Sigmoid colon (tissue), 7 donors: ENCODE results near the gene HOXB5. TPM values are rescaled to one million over a fixed set of nuclear protein-coding genes. Genes with fewer than 3 reads are reported as not detected.

Experiments used
- DNase-seq: peaks from one replicate; pipeline ENCODE4 v3.0.0-alpha.2; 2019
- H3K27ac ChIP-seq, 4 donors: fragments of 200-600 bp; sonication (generic); one replicate each; pipeline ENCODE4 v1.5.1; 2016 to 2019; ENCODE audit warnings: mild to moderate bottlenecking in 1 of 4
- H3K27me3 ChIP-seq, 3 donors: fragments of 200-600 bp; sonication (generic); one replicate each; pipeline ENCODE4 v1.5.1; 2019; ENCODE audit warnings: mild to moderate bottlenecking in 1 of 3
- H3K36me3 ChIP-seq, 4 donors: fragments of 200-600 bp; sonication (generic); one replicate each; pipeline ENCODE4 v1.5.1; 2016 to 2019
- H3K4me1 ChIP-seq, 4 donors: fragments of 200-600 bp; sonication (generic); one replicate each; pipeline ENCODE4 v1.5.1; 2017 to 2019
- H3K4me3 ChIP-seq, 4 donors: fragments of 200-600 bp; sonication (generic); one replicate each; pipeline ENCODE4 v1.5.1; 2017 to 2019; ENCODE audit warnings: mild to moderate bottlenecking in 2 of 4, moderate library complexity in 1 of 4
- H3K9me3 ChIP-seq, 4 donors: fragments of 200-600 bp in 3 of 4; sonication (generic) in 3 of 4; one replicate each; pipeline versions ENCODE4 v1.5.1 to v1.6.1; 2013 to 2019
- CTCF ChIP-seq, 4 experiments: fragments of 450-650 bp in 3 of 4; fragments of 200-600 bp in 1 of 4; IDR thresholded peaks; one replicate each; pipeline ENCODE4 v1.5.1; 2016 to 2019; ENCODE audit warnings: antibody characterized with exemption in 4 of 4, mild to moderate bottlenecking in 3 of 4, moderate library complexity in 2 of 4
- EP300 ChIP-seq, 4 donors: sonication (generic); formaldehyde crosslinking; IDR thresholded peaks; one replicate each; pipeline ENCODE4 v1.6.1; 2017; ENCODE audit warnings: antibody characterized with exemption in 4 of 4
- POLR2A ChIP-seq, 2 donors: fragments of 450-650 bp; IDR thresholded peaks; one replicate each; pipeline ENCODE4 v1.6.1; 2016; ENCODE audit warnings: antibody characterized with exemption in 2 of 2, mild to moderate bottlenecking in 2 of 2, moderate library complexity in 2 of 2
- POLR2AphosphoS5 ChIP-seq, 4 donors: sonication (generic); formaldehyde crosslinking; IDR thresholded peaks; one replicate each; pipeline ENCODE4 v1.6.1; 2017; ENCODE audit warnings: antibody characterized with exemption in 4 of 4
- WGBS, 2 donors: extraction: QIAGEN DNeasy Blood & Tissue Kit; methylation state at CpG; one replicate each; pipeline ENCODE4 v1.1.7; 2013; 5-methylcytosine and 5-hydroxymethylcytosine counted together
- intact Hi-C: fragments of 100-400 bp; cut with DNase I; formaldehyde crosslinking; loops from one replicate; pipeline ENCODE4 v1.15.1; 2023
- polyA plus RNA-seq, 3 donors: library from polyadenylated mRNA; stranded (reverse); fragments of 200-250 nt; gene quantifications; one replicate each; pipeline ENCODE4 v1.2.3, GENCODE V29; 2013
- total RNA-seq, 4 donors: library from RNA; depleted of rRNA; stranded (reverse); fragments of >200 nt; gene quantifications; one replicate each; pipeline ENCODE4 v1.1.0, GENCODE V29; 2016
- donor health status: healthy with polysubstance abuse.
- donor health status: Bipolar disorder and iron deficiency.
- donor health status: healthy.

HOXB5 gene
- total and polyA plus RNA-seq, 7 donors, result 1.5 to 13.9 (median 2.5) TPM

- Histone ChIP-seq H3K9me3 (no peaks in the 10 kb centered on the region), H3K36me3 (no peaks in the 10 kb centered on the region), H3K4me3 (peak overlapping the region in 2 of 4 donors; percentile 65 to 70), H3K4me1 (peaks cover 0 to 93% (median 82%) of the 10 kb centered on the region in 4 donors), H3K27ac (peak overlapping the region in 3 of 4 donors; percentile 76 to 99 (median 95)), H3K27me3 (peaks cover 0 to 11% (median 0%) of the 10 kb centered on the region in 3 donors)
- DNase-seq, result no peak
- intact Hi-C loops, result no loop called here
- no peak for TF ChIP-seq POLR2A (IDR thresholded peaks at IDR 0.05)
- no peak for TF ChIP-seq POLR2AphosphoS5 (IDR thresholded peaks at IDR 0.05)
- no peak for TF ChIP-seq CTCF (IDR thresholded peaks at IDR 0.05)
- TF ChIP-seq EP300 (IDR thresholded peaks at IDR 0.05), result no peak
- WGBS, 2 donors, result 30 to 52% methylated on average over 7 of the region's 7 CpGs
Observed at GRCh38 chr17:48598736-48599135, 5.2 kb upstream of the HOXB5 start.

- Histone ChIP-seq H3K27ac (peak overlapping the region; percentile 23 to 99 (median 86)), H3K4me1 (peaks cover 0 to 90% (median 81%) of the 10 kb centered on the region in 4 donors), H3K36me3 (no peaks in the 10 kb centered on the region), H3K4me3 (peak overlapping the region; percentile 50 to 70 (median 60)), H3K9me3 (no peaks in the 10 kb centered on the region), H3K27me3 (peaks cover 0 to 11% (median 0%) of the 10 kb centered on the region in 3 donors)
- TF ChIP-seq POLR2AphosphoS5 (IDR thresholded peaks at IDR 0.05), result peak; percentile 64 to 84 (median 68)
- TF ChIP-seq CTCF (IDR thresholded peaks at IDR 0.05), result no peak
- TF ChIP-seq POLR2A (IDR thresholded peaks at IDR 0.05), result peak; percentile 36 to 73
- intact Hi-C loops, result no loop called here
- peak; percentile 93 for DNase-seq
- WGBS, 2 donors, result 1 to 2% methylated on average over 68 of the region's 68 CpGs
Observed at GRCh38 chr17:48597778-48598631, 4.4 kb upstream of the HOXB5 start.

GRCh38 chr17:48597528-48597777 lies 3.9 kb upstream of the HOXB5 start:
- DNase-seq, result no peak
- intact Hi-C loops, result no loop called here
- H3K4me3 ChIP-seq, result peak overlapping the region; percentile 50 to 70 (median 60)
- peaks cover 0 to 88% (median 77%) of the 10 kb centered on the region in 4 donors for H3K4me1 ChIP-seq
- no peak for TF ChIP-seq CTCF (IDR thresholded peaks at IDR 0.05)
- TF ChIP-seq POLR2AphosphoS5 (IDR thresholded peaks at IDR 0.05), result no peak
- no peak for TF ChIP-seq EP300 (IDR thresholded peaks at IDR 0.05)
- no peak for TF ChIP-seq POLR2A (IDR thresholded peaks at IDR 0.05)
- H3K27me3 ChIP-seq, result peaks cover 0 to 11% (median 0%) of the 10 kb centered on the region in 3 donors
- 10 to 28% methylated on average over 16 of the region's 16 CpGs for WGBS, 2 donors
- H3K27ac ChIP-seq, result peak overlapping the region; percentile 23 to 99 (median 86)
- no peaks in the 10 kb centered on the region for H3K9me3 ChIP-seq
- H3K36me3 ChIP-seq, result no peaks in the 10 kb centered on the region

GRCh38 chr17:48596735-48597527 lies 3.4 kb upstream of the HOXB5 start:
- peaks cover 0 to 84% (median 72%) of the 10 kb centered on the region in 4 donors for H3K4me1 ChIP-seq
- peak overlapping the region in 3 of 4 donors; percentile 76 to 99 (median 95) for H3K27ac ChIP-seq
- 31 to 71% methylated on average over 26 of the region's 26 CpGs for WGBS, 2 donors
- intact Hi-C loops, result loop anchor here (1.0 kb wide), 1 partner anchor 261 kb away; no protein-coding TSS in a partner anchor
- peaks cover 0 to 11% (median 0%) of the 10 kb centered on the region in 3 donors for H3K27me3 ChIP-seq
- H3K36me3 ChIP-seq, result no peaks in the 10 kb centered on the region
- H3K9me3 ChIP-seq, result no peaks in the 10 kb centered on the region
- H3K4me3 ChIP-seq, result peak overlapping the region; percentile 50 to 70 (median 60)
- DNase-seq, result peak; percentile 75
- TF ChIP-seq POLR2A (IDR thresholded peaks at IDR 0.05), result no peak
- no peak for TF ChIP-seq EP300 (IDR thresholded peaks at IDR 0.05)
- TF ChIP-seq POLR2AphosphoS5 (IDR thresholded peaks at IDR 0.05), result peak in 3 of 4 donors; percentile 24 to 46 (median 46)
- TF ChIP-seq CTCF (IDR thresholded peaks at IDR 0.05), result no peak
